Kidney capillary endothelial cell (primary cell): ENCODE measurements around the gene IRS1.

ENCODE experiments used
- DNase-seq: peaks from one replicate; pipeline ENCODE4 v3.0.0-alpha.2; 2018; ENCODE audit warnings: low spot score

The IRS1 gene

GRCh38 chr2:226690461-226691024, 109.1 kb downstream of the IRS1 start:
- DNase-seq: peak; percentile 30

GRCh38 chr2:226687641-226688253, 111.9 kb downstream of the IRS1 start:
- DNase-seq: no peak

GRCh38 chr2:226684563-226684959, 115.1 kb downstream of the IRS1 start:
- no peak for DNase-seq

- DNase-seq: no peak
Measured at GRCh38 chr2:226683944-226684562, 115.6 kb downstream of the IRS1 start.

GRCh38 chr2:226683196-226683595, 116.4 kb downstream of the IRS1 start:
- DNase-seq: no peak
